ENCODE data around the gene TSNAXIP1.
"Not testable (repeated sequence)": the region's sequence is repeated elsewhere in the genome, so short reads cannot be mapped to it uniquely, and the experiment has no call there.

TSNAXIP1 gene

DNA sequence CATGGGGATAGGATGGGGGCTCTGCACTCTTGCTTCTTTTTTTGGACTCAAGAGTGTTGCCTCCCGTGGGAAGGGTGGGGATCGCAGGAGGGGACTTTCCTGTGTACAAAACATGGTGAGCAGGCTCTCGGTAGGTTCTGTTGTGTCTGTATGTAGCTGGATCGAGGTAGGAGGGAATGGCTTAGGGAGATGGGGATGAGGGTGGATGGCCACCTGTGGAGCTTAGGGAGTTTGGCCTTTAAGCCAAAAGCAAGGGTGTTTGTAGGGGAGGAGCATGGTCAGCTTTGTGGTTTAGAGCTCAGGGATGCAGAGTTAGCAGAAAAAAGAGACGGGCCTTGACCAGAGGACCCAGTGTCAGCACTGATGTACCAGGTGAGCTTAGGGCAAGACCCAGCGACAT lies 55.2 kb downstream of the TSNAXIP1 start:
- DNase-seq, result no peak

GRCh38 chr16:67862623-67863583 lies 56.2 kb downstream of the TSNAXIP1 start:
- DNase-seq, result no peak

- not testable (repeated sequence) for DNase-seq
These were observed 57.4 kb downstream of the TSNAXIP1 start for GRCh38 chr16:67864044-67864443.

DNA sequence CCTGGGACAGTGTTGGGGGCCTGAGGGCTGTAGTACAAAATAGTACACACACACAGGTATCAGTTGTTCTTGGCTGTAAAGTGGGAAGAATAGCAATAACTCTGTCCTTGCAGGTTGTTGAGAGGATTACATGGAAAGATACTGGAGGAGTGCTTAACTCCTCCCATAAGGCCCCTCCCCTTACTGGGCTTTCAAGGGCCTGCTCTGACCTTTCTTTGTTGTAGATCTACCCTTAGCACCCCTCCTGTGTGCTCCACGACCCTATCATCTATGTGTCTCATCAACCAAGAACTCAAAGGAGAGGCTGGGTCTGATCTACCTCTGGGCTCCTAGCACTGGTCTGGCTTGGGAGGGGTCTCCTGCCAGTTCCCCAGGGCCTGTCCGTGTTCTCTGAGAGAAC lies 57.9 kb downstream of the TSNAXIP1 start:
- no peak for DNase-seq

DNA sequence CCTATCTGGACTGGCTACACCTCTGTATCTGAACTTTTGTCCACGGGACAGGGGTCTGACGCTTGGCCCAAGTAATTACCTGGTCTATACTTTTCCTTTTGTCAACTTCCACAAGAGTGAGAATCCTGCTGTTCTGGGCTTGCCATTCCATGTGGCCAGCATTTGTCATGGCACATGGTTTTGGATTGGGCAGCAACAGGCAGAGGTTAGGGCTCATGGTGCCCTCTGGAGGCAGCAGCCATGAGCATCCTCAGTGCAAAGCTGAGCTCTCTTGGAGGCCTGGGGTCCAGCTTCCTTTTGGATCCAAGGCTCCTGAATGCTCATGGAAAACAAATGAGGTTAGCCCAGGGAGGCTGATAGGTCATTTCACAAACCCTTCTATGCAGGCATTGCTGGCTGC lies 58.6 kb downstream of the TSNAXIP1 start:
- no peak for DNase-seq

DNA sequence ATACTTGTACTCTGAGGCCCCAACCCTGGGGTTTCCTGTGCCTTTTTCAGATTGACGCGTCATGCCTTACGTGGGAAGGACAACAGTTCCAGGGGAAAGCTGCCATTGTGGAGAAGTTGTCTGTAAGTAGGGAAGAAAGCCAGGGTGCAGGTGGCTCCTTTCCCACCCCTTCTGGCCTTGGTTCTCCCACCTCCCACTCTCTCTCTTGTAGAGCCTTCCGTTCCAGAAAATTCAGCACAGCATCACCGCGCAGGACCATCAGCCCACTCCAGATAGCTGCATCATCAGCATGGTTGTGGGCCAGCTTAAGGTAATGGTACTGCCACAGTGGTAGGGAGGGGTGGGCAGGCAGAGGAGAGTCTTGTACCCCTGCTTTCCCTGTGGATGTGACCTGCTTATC lies 61.6 kb downstream of the TSNAXIP1 start:
- no peak for DNase-seq

- DNase-seq, result no peak
These were observed 63.0 kb downstream of the TSNAXIP1 start for GRCh38 chr16:67869653-67870052.

DNA sequence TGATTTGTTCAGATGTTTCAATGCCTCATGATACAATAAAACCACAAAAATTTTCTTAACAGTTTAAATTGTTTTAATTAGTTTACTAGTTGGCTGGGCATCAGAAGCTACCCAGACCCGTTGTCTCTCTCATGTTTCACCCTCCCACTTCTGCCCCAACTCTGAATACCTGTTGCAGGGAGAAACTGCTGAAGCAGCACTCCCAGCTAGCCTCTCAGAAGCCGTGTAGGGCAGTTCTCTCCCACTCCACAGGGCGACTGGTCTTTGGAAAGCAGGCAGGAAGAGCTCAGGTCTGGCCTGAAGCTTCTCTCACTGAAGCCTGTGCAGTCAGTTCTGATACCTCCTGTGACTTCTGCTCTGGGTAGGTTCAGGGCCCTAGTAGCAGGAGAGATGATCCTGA lies 64.6 kb downstream of the TSNAXIP1 start:
- no peak for DNase-seq

DNA sequence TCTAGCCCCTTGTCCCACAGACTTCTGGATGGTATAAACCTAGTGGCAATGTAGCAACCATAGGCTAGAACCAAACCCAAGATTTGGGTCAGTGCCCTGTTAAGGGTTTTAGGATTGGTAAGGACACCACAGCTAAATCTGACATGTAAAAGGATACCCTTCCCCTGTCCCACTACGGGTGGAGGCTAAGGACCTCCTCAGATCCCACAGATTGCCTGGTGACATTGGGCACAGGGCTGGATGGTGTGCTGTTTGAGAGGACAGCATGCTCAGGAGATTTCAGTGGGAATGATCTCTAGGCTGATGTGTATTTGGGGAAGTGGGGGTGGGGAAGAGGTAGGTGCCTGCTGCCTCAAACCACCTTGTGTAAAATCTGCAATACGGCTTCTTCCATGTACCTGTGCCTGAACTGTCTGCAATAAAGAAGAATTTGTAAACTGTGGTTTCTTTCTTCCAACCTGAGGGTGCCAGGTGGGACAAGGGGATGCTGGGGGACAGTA lies 65.5 kb downstream of the TSNAXIP1 start:
- DNase-seq, result no peak

DNA sequence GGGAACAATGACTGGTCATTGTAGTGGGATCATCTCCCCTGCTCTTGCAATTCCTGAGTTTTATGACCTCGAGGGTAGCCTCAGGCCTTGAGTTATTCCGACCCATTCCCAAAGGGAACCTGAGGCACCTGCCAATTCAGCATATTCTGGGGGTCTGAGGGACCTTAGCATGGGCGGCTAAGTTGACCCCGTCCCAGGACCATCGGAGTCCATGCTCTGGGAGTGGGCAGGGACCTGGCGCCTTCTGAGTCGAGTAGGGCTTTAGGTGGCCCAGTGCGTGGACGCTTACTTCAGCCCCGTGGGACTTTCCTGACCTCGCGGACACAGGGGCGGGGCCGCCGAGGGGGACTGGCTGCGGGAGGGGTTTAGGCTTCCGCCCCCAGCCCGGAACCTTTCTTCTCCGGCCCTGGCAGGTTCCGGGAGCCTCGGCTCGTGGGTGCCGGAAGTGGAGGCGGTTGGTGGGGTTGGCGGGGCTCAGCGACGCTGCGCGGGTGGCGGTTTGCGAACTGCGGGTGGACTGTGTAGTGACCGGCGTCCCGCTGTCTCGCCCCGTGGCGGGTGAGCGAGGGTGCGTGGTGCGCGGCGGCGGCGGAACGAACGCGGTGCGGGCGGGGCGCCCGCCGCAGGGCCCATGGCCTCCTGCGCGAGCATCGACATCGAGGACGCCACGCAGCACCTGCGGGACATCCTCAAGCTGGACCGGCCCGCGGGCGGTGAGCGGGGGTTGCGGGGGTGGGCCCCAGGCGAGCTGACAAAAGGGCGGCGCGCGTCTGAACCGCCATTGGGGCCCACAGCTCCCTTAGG lies 66.1 kb downstream of the TSNAXIP1 start, which contains the start of gene EDC4:
Gene EDC4 (plus strand): TSS at position 422 of the 804 bp plus-strand sequence. CDS start 210 bp downstream, at position 632.
- peak; percentile 87 for DNase-seq

DNA sequence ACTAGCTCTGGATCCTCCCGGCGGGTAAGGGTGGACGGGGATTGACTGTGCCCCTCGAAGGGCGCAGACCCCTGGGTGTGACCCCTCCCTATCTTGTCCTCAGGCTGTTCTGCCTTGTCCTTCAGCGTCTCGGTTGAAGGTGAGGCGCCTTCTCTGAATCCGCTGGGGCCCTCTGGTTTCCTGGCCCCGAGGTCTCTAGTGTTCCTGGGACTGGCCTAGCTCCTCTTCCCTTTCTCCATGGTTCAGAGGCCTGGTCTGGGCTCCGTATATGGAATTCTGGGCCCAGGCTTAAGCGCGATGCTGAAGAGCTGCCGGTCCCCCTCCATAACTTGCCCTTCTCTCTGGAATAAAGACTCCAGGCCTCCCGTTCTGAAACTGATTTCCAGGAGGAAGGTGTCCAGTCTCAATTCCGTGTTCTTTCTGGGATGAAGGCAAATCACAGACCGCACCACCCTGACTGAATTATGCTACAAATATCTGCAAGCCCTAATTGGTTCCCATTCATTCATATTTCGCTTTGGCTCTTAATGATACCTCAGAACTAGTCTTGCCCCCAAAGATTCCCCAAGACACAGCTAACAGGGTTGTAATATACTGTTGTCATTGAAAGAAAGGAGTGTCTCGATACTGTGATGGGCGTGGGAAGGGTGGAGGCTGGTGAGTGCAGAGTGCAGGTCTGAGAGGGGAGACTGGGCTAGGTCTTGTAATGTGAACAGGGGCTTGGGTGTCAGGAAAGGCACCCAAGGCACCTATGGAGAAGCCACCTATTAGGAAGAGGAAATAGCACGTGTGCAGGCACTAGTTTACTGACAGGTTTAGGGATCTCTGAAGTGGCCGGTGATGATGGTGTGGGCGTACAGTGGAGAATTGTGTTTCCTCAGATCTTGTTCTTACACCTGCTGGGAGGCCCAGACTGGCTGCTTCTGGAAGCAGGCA lies 67.0 kb downstream of the TSNAXIP1 start:
- DNase-seq, result peak; percentile 12

GRCh38 chr16:67874372-67874771 lies 67.7 kb downstream of the TSNAXIP1 start:
- DNase-seq, result no peak

GRCh38 chr16:67877064-67877463 lies 70.4 kb downstream of the TSNAXIP1 start:
- no peak for DNase-seq

Data from stimulated activated CD4-positive, alpha-beta T cell treated with anti-CD3 and anti-CD28 coated beads, Interleukin-1b, Interleukin-23, amount 100 ng/mL, for 48 hours (primary cell).